ENCODE results near the gene CERT1.

CERT1 gene

GRCh38 chr5:75389430-75389829 is 122.0 kb downstream of the CERT1 start:
- no peak for DNase-seq (ENCODE audit: low read depth, low spot score)

- DNase-seq (ENCODE audit: low read depth, low spot score), result no peak
Measured at GRCh38 chr5:75387806-75388205, 123.6 kb downstream of the CERT1 start.

GRCh38 chr5:75384218-75384617 is 127.2 kb downstream of the CERT1 start:
- no peak for DNase-seq (ENCODE audit: low read depth, low spot score)

GRCh38 chr5:75381456-75381855 is 130.0 kb downstream of the CERT1 start:
- DNase-seq (ENCODE audit: low read depth, low spot score), result no peak

GRCh38 chr5:75380099-75380498 is 131.3 kb downstream of the CERT1 start:
- no peak for DNase-seq (ENCODE audit: low read depth, low spot score)

GRCh38 chr5:75375414-75375813 is 136.0 kb downstream of the CERT1 start:
- no peak for DNase-seq (ENCODE audit: low read depth, low spot score)

GRCh38 chr5:75374394-75374814 is 137.0 kb downstream of the CERT1 start:
- no peak for DNase-seq (ENCODE audit: low read depth, low spot score)

GRCh38 chr5:75373862-75374261 is 137.6 kb downstream of the CERT1 start:
- no peak for DNase-seq (ENCODE audit: low read depth, low spot score)

- DNase-seq (ENCODE audit: low read depth, low spot score), result no peak
Measured at GRCh38 chr5:75368391-75368790, 143.0 kb downstream of the CERT1 start.

- no peak for DNase-seq (ENCODE audit: low read depth, low spot score)
Measured at GRCh38 chr5:75367401-75367800, 144.0 kb downstream of the CERT1 start.

- no peak for DNase-seq (ENCODE audit: low read depth, low spot score)
Measured at GRCh38 chr5:75366787-75367186, 144.6 kb downstream of the CERT1 start.

- DNase-seq (ENCODE audit: low read depth, low spot score), result no peak
Measured at GRCh38 chr5:75365740-75366139, 145.7 kb downstream of the CERT1 start.

GRCh38 chr5:75364571-75365280 is 146.7 kb downstream of the CERT1 start:
- no peak for DNase-seq (ENCODE audit: low read depth, low spot score)

GRCh38 chr5:75363726-75364495 is 147.5 kb downstream of the CERT1 start:
- DNase-seq (ENCODE audit: low read depth, low spot score), result peak; percentile 51

GRCh38 chr5:75363111-75363510 is 148.3 kb downstream of the CERT1 start:
- DNase-seq (ENCODE audit: low read depth, low spot score), result no peak

- no peak for DNase-seq (ENCODE audit: low read depth, low spot score)
Measured at GRCh38 chr5:75362474-75362975, 148.9 kb downstream of the CERT1 start.

- DNase-seq (ENCODE audit: low read depth, low spot score), result no peak
Measured at GRCh38 chr5:75361310-75361709, 150.1 kb downstream of the CERT1 start.

- no peak for DNase-seq (ENCODE audit: low read depth, low spot score)
Measured at GRCh38 chr5:75358117-75358516, 153.3 kb downstream of the CERT1 start.

- DNase-seq (ENCODE audit: low read depth, low spot score), result no peak
Measured at GRCh38 chr5:75356719-75357118, 154.7 kb downstream of the CERT1 start.

GRCh38 chr5:75355236-75355635 is 156.2 kb downstream of the CERT1 start:
- no peak for DNase-seq (ENCODE audit: low read depth, low spot score)

- DNase-seq (ENCODE audit: low read depth, low spot score), result no peak
Measured at GRCh38 chr5:75351139-75351926, 160.1 kb downstream of the CERT1 start.

GRCh38 chr5:75349663-75350062 is 161.8 kb downstream of the CERT1 start:
- DNase-seq (ENCODE audit: low read depth, low spot score), result no peak

Measured in astrocyte of the hippocampus (primary cell).